Hepatocyte (in vitro differentiated cells): ENCODE data around the gene DUSP16.

Experiments
- CTCF ChIP-seq: fragments of 200-600 bp; sonication (generic); IDR thresholded peaks from 2 replicates; pipeline ENCODE4 v1.5.1; 2016; ENCODE audit warnings: antibody characterized with exemption, mild to moderate bottlenecking; ENCODE audit not compliant: poor library complexity
- EZH2 ChIP-seq: fragments of 200-600 bp; sonication (generic); IDR thresholded peaks from 2 replicates; pipeline ENCODE4 v1.6.1; 2016; ENCODE audit warnings: antibody characterized with exemption, mild to moderate bottlenecking, borderline replicate concordance

- TF ChIP-seq CTCF, result no peak
- TF ChIP-seq EZH2, result no peak
Observed at GRCh38 chr12:12538535-12538934, 24.1 kb downstream of the DUSP16 start.
